Activated naive CD8-positive, alpha-beta T cell treated with anti-CD3 and anti-CD28 coated beads, Interleukin-2, amount 50 U/mL, for 16 hours (primary cell): ENCODE data around the gene DAAM2.

Experiments used
- DNase-seq: peaks from one replicate; pipeline ENCODE4 v3.0.0-alpha.2; 2020; ENCODE audit warnings: low read depth, low spot score

DAAM2 gene

GRCh38 chr6:39844866-39845265 lies 52.7 kb downstream of the DAAM2 start:
- DNase-seq = no peak

- no peak for DNase-seq
Observed at GRCh38 chr6:39847221-39847620, 55.0 kb downstream of the DAAM2 start.

DNA sequence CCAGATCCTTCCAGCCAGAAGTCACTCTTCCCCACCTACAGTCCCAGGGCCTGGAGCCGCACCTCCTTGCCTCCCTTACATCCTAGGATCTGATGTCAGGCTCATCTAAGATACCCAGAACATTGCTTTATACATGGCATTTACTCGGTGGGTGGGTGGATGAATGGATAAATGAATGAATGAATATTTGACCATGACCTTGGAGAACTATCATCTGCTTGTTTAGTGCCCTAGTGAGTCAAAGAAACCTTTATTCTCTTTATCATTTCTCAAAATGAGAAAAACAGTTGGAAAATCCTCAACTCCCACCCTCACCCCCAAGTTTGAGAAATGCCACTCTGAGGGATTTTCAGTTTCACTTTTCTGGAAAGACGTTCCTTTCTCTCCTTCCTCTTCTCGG lies 56.0 kb downstream of the DAAM2 start:
- no peak for DNase-seq

DNA sequence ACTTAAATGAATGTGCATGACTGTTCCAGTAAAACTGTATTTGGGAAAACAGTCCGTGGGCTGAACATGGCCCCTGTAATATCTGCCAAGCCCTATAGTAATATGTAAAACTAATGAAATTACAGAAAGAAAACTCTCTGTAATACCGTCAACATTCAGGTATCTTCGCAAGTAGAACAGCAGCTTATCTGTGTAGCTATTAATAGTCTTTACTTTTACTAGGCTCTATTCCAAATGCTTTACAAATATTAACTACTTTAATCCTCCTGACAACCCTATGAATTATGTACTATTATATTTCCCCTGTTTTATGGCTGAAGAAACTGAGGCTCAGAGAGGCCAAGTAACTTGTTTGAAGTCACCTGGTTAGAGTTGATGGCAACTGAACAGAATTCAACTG lies 57.1 kb downstream of the DAAM2 start:
- DNase-seq = no peak

GRCh38 chr6:39849764-39850163 lies 57.6 kb downstream of the DAAM2 start:
- no peak for DNase-seq

GRCh38 chr6:39850736-39851297 lies 58.6 kb downstream of the DAAM2 start:
- no peak for DNase-seq

DNA sequence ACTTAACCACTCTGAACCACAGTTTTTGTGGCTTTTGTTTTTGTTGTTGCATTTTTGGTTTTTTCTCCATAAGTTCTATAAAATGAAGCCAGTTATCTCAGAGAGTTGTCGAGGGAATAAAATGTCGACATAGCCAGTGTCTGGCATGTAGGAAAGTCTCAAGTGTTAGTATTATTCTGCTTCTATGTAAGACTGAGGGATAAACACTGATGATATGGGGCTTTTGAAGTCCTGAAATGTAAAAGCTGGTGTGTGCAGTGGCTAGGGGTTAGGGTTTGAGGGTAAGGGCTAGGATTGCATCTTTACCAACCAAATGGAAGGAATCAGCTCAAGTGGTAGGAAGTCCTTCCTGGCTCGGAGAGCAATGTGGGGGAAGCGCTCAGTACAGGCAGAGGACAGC lies 59.2 kb downstream of the DAAM2 start:
- DNase-seq = no peak

- DNase-seq = no peak
Observed at GRCh38 chr6:39852324-39852723, 60.1 kb downstream of the DAAM2 start.

GRCh38 chr6:39853604-39854003 lies 61.4 kb downstream of the DAAM2 start:
- no peak for DNase-seq

GRCh38 chr6:39855356-39855995 lies 63.3 kb downstream of the DAAM2 start:
- DNase-seq = no peak

- DNase-seq = no peak
Observed at GRCh38 chr6:39859025-39859424, 66.8 kb downstream of the DAAM2 start.

DNA sequence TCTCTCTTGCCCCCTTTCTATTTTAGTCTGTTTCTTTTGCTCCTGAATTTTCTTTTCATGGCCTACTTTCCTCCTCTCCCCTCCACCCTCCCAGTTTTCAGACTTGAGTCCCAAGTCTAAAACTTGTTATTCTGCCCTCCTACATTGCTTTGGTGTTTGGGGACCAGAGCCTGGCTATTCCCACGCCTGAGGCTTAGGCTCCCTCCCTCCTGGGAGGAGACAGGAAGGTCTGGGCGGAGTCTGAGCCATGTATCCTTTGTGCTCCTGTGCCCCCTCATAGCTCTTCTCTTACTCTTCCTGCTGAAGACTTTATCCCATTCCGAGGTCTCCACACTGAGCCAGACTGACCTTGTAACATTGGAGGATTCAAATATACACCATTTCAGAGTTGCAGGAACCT lies 69.5 kb downstream of the DAAM2 start:
- no peak for DNase-seq

- peak; percentile 11 for DNase-seq
Observed at GRCh38 chr6:39865011-39865888, 73.1 kb downstream of the DAAM2 start.

DNA sequence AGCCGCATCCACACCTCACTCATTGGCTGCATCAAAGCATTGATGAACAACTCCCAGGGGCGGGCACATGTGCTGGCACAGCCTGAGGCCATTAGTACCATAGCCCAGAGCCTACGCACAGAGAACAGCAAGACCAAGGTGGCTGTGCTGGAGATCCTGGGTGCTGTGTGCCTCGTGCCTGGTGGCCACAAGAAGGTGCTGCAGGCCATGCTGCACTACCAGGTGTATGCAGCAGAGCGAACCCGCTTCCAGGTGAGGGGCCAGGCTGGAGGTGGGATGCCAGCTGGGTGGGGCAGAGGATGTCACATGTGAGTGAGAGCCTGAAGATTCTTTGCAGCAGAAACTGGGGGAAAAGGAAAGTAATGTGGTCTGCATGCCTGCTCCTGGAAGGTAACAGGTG lies 75.4 kb downstream of the DAAM2 start:
- no peak for DNase-seq

DNA sequence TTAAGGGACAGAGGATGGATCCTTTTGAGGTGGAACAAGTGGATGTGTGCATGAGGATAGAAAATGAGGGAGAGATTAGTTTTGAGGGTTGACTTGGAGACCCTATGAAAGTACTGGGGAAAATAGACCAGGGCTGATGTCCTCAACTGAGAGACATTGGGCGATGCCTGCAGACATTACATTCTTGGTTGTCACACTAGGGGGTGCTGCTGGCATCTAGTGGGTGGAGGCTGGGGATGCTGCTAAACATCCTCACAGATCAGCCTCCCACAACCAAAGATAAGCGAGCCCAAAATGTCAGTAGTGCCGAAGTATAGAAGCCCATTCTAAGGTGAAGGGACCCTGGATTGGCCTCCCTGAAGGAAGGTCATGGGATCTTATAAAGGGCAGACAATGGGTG lies 78.8 kb downstream of the DAAM2 start:
- DNase-seq = no peak

GRCh38 chr6:39873439-39873838 lies 81.3 kb downstream of the DAAM2 start:
- no peak for DNase-seq

DNA sequence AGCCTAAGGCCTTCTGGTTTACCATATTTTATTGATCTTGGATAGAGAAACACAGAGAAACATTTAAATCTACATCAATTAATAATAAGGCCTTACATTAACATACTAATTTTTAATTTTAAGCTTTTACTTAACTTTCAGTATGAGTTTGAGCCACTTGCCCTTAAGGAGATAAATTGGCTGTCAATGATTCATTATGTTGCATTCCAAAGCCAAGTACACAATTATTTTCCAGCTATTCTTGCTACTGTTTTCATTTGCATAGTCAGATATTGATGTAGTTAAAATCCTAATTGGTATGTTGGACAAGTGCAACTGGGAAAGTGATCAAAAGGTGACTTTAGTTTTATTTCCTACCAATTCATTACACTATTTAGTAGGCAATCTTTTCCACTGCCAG lies 83.9 kb downstream of the DAAM2 start:
- no peak for DNase-seq

- DNase-seq = no peak
Observed at GRCh38 chr6:39876826-39877225, 84.7 kb downstream of the DAAM2 start.

DNA sequence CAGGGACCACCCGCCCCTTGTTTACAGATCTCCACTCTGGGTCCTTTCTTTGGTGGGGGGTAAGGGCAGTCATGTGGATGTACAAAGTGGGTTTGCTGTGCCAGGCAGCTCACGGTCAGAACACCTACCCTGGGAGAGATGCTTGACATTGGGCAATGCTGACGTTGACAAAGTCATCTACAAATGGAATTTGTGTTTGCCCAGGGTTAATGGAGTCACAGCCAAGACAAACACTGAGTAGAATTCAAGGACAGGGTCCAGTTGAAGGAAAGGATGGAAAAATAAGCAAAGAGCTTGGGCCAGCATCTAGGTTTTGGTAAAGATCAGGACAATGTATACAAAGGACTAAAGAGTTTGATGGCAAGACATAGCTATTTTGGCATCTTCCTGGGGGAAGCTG lies 87.4 kb downstream of the DAAM2 start:
- no peak for DNase-seq

DNA sequence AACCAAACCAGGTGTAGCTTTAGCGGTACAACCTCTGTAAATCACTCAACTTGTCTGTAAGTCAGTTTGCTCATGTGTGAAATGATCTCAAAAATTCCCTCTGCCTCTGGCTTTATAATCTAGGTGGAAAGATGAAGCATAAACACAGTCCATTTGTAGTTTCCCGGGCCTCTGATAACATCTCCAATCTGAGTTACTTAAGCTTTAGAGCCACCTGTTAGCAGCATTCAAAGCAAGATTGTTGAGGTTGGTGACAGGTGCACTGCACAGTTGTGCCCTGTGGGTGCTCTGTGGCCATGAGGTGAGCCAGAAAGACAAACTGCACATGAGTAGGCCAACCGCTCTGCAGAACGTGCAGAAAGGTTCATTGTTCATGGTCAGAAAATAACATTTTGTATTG lies 88.4 kb downstream of the DAAM2 start:
- no peak for DNase-seq

DNA sequence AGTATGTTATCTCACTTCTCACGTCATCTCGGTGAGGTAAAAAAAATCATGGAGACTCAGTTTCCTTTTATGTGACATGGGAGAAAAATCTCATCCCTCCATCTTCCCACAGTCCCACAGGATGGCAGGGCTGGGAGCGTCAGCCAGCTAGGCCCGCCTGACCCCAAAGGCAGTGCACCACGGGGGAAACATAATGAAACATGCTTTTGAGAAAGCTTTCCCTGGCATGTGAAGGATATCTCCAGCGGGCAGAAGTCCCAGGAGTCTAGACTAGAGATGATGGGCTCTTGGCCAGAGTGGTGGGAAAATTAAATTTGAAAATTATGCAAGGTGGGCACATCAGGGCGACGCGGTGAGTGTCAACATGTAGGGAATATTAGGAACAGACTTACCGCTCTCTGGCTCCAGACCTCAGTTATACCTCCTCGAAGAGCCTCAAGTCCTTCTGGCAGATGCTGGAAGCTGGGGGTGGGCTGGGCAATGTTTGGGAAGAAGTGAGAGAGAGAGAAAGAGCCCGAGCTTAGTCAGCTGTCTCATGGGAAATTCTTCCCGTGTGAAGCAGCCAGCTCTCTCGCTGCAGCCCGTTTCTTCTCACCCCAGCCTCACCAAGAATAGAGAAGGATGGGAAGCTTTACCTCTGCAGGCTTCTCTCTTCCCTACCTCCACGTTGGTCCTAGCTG lies 89.8 kb downstream of the DAAM2 start:
- no peak for DNase-seq

DNA sequence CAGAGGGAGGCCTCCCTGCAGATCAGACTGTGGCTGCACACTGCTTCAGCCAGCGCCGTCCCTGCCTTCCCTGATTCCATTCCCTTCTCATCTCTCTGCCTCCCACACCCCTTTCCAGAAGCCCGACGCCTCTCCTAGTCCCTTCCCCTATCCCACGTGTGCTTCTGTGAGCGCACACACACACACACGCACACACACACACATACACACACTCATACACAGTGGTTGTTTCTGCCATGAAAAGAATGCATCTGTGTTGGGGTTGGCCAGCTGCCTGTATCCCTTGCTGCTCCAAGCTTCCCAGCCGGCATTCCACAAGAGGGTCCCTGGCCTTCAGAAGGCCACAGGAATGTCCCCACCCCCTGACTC lies 90.3 kb downstream of the DAAM2 start:
- no peak for DNase-seq
